Ishikawa (cell line): ENCODE measurements around the gene VPS39.

ENCODE experiments used
- CEBPB ChIP-seq: IDR thresholded peaks from 2 replicates; pipeline ENCODE4 v1.6.1; 2012
- MAX ChIP-seq: IDR thresholded peaks from 2 replicates; pipeline ENCODE4 v1.6.1; 2012
- NFIC ChIP-seq: IDR thresholded peaks from 2 replicates; pipeline ENCODE4 v1.6.1; 2012

DNA sequence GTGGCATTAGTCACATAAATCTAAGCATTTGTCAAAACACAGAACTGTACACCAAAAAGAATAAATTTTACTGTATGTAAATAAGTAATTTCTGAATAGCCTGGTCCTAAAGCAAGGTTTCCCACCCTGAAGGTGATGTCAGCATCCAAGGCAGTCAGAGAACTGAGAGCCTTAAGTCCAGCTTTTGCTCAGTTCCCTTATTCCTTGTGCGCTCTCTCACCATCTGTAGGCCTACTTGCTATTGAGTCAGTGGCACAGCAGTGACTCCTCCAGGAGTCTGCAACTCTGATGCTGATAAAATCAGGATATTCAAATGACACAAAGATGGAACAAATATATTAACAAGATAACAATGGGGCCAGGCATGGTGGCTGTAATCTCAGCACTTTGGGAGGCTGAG lies 22.3 kb downstream of the VPS39 start:
- TF ChIP-seq NFIC (no peak), MAX (no peak), CEBPB (no peak)
